PC-9 (cell line): ENCODE results near the gene HNRNPU. TPM values are rescaled to one million over a fixed set of nuclear protein-coding genes. Genes with fewer than 3 reads are reported as not detected.
"Not testable (repeated sequence)": the region's sequence is repeated elsewhere in the genome, so short reads cannot be mapped to it uniquely, and the experiment has no call there.

ENCODE experiments used
- BruUV-seq: library from RNA; stranded (reverse); fragments of 400-500 nt; replicated peaks from 2 replicates; lab custom pipeline; 2021; lab: Mats Ljungman, UMichigan
- CTCF ChIA-PET: fragments of 300-600 bp; sonication (Branson Sonifier 250); formaldehyde crosslinking; loops from one replicate; lab custom pipeline; 2022; ENCODE audit warnings: antibody characterized with exemption; lab: Charles Lee
- POLR2A ChIA-PET: fragments of 300-600 bp; sonication (Branson Sonifier 250); formaldehyde crosslinking; loops from one replicate; lab custom pipeline; 2022; ENCODE audit warnings: antibody characterized with exemption; ENCODE audit not compliant: unreplicated experiment; lab: Charles Lee
- DNase-seq, 2 experiments: peaks; one replicate each; pipeline versions ENCODE4 v3.0.0 to v3.0.0-alpha.2; 2015 to 2022; ENCODE audit warnings: mixed read lengths in 1 of 2
- H2AFZ ChIP-seq: fragments of 200-600 bp; sonication (generic); 2 replicates; pipeline ENCODE4 v1.8.1; 2017; ENCODE audit warnings: antibody characterized with exemption
- H3F3A ChIP-seq: fragments of 200-600 bp; sonication (generic); 2 replicates; pipeline ENCODE4 v1.8.1; 2017; ENCODE audit warnings: antibody characterized with exemption, mild to moderate bottlenecking, low read depth; ENCODE audit not compliant: insufficient read depth
- H3K27ac ChIP-seq: fragments of 200-600 bp; sonication (generic); 2 replicates; pipeline ENCODE4 v1.6.1; 2016; ENCODE audit warnings: mixed run types
- H3K27me3 ChIP-seq: fragments of 200-600 bp; sonication (generic); 2 replicates; pipeline ENCODE4 v1.6.1; 2016; ENCODE audit warnings: low read depth, mixed run types; ENCODE audit not compliant: insufficient read depth
- H3K36me3 ChIP-seq: fragments of 200-600 bp; sonication (generic); 2 replicates; pipeline ENCODE4 v1.6.1; 2016; ENCODE audit warnings: low read depth, mixed run types
- H3K4me1 ChIP-seq: fragments of 200-600 bp; sonication (generic); replicated peaks from 2 replicates; pipeline ENCODE4 v1.6.1; 2016; ENCODE audit warnings: mixed run types; ENCODE audit not compliant: insufficient read depth
- H3K4me2 ChIP-seq: fragments of 200-600 bp; sonication (generic); 2 replicates; pipeline ENCODE4 v1.6.1; 2017; ENCODE audit warnings: mixed run types
- H3K4me3 ChIP-seq: fragments of 200-600 bp; sonication (generic); 2 replicates; pipeline ENCODE4 v1.6.1; 2016; ENCODE audit warnings: mixed run types
- H3K79me2 ChIP-seq: fragments of 200-600 bp; sonication (generic); 2 replicates; pipeline ENCODE4 v1.6.1; 2017; ENCODE audit warnings: low read depth, mixed run types
- H3K9me2 ChIP-seq: fragments of 200-600 bp; sonication (generic); 2 replicates; pipeline ENCODE4 v1.8.1; 2017; ENCODE audit warnings: mild to moderate bottlenecking; ENCODE audit not compliant: insufficient read depth
- H3K9me3 ChIP-seq: fragments of 200-600 bp; sonication (generic); 2 replicates; pipeline ENCODE4 v1.8.1; 2016; ENCODE audit warnings: low read depth; ENCODE audit not compliant: insufficient read depth
- H4K20me1 ChIP-seq: fragments of 200-600 bp; sonication (generic); 2 replicates; pipeline ENCODE4 v1.8.1; 2017; ENCODE audit not compliant: insufficient read depth
- CTCF ChIP-seq: fragments of 200-600 bp; sonication (generic); conservative IDR thresholded peaks from 2 replicates; pipeline ENCODE4 v1.6.1; 2017; ENCODE audit warnings: mixed run types, antibody characterized with exemption, mild to moderate bottlenecking, moderate library complexity
- EZH2 ChIP-seq: fragments of 200-600 bp; sonication (generic); IDR thresholded peaks from 2 replicates; pipeline ENCODE4 v1.8.0; 2017; ENCODE audit warnings: antibody characterized with exemption, low read depth
- intact Hi-C: fragments of 100-400 bp; cut with micrococcal nuclease; formaldehyde crosslinking; loops from one replicate; pipeline ENCODE4 v1.10.0; 2022; ENCODE audit not compliant: unreplicated experiment
- total RNA-seq: library from RNA; stranded (reverse); gene quantifications from 2 replicates; pipeline ENCODE4 v1.2.3, GENCODE V29; 2021

HNRNPU gene
- total RNA-seq, 1 experiment from 2014 or later: 376 TPM

- Histone ChIP-seq H4K20me1 (no peaks in the 10 kb centered on the region), H3K9me3 (no peaks in the 10 kb centered on the region), H3K4me3 (peak overlapping the region; percentile 79), H3K4me1 (peaks cover 22% of the 10 kb centered on the region), H3K4me2 (peak overlapping the region; percentile 87), H3K27me3 (no peaks in the 10 kb centered on the region), H3K36me3 (0 out of 2 replicates have a peak, but pooled peaks cover 5% of the 10 kb centered on the region), H3K9me2 (no peaks in the 10 kb centered on the region), H3F3A (peaks cover 48% of the 10 kb centered on the region), H2AFZ (peak overlapping the region; percentile 70), H3K27ac (peak overlapping the region; percentile 98), H3K79me2 (peaks cover 33% of the 10 kb centered on the region)
- peak; percentile 44 to 78 for DNase-seq
- BruUV-seq: no TSS peak
- ChIA-PET POLR2A (interaction anchor here (0.6 to 0.7 kb wide), 2 partner anchors 30 to 253 kb away, joined by 5 to 6 read pairs; no protein-coding TSS in a partner anchor), CTCF (interaction anchor here (0.5 to 0.7 kb wide), 2 partner anchors 14 to 141 kb away, joined by 3 to 5 read pairs; no protein-coding TSS in a partner anchor)
- intact Hi-C loops: loop anchor here (2.0 to 10.0 kb wide), 5 partner anchors 33 to 529 kb away; partner anchors contain the start of gene DESI2
- 0 out of 2 replicates have a peak, but pooled peaks have one; percentile 38 for TF ChIP-seq CTCF
- TF ChIP-seq EZH2: no peak
Observed at GRCh38 chr1:244833734-244834542, 30.4 kb downstream of the HNRNPU start.

- H3K9me2 ChIP-seq, H3K27me3 ChIP-seq, DNase-seq, H3K36me3 ChIP-seq, BruUV-seq, H4K20me1 ChIP-seq, H3K9me3 ChIP-seq, CTCF ChIA-PET: not testable (repeated sequence)
- Histone ChIP-seq H3K4me3 (peak overlapping the region; percentile 79; the same call in 1 of the 2 replicates), H3K4me2 (peak overlapping the region; percentile 87), H3K27ac (peak overlapping the region; percentile 98), H3K4me1 (peaks cover 19% of the 10 kb centered on the region), H3K79me2 (peaks cover 26% of the 10 kb centered on the region), H2AFZ (peak overlapping the region; percentile 70), H3F3A (peaks cover 41% of the 10 kb centered on the region)
- intact Hi-C loops: loop anchor here (10.0 kb wide), 2 partner anchors 178 to 528 kb away; partner anchors contain the start of gene DESI2
- POLR2A ChIA-PET: interaction anchor here (0.6 kb wide), 1 partner anchor 30 kb away, joined by 5 read pairs; no protein-coding TSS in a partner anchor
Observed at GRCh38 chr1:244833260-244833659, 31.1 kb downstream of the HNRNPU start.

- no peak for DNase-seq
- Histone ChIP-seq H3K9me2 (no peaks in the 10 kb centered on the region), H3K79me2 (no peaks in the 10 kb centered on the region; the same call in 1 of the 2 replicates), H3K4me3 (no peak overlapping the region), H3K4me1 (no peaks in the 10 kb centered on the region; the same call in 1 of the 2 replicates), H3K27ac (no peak overlapping the region), H3K4me2 (no peak overlapping the region), H3K36me3 (no peaks in the 10 kb centered on the region), H3F3A (peaks cover 27% of the 10 kb centered on the region), H3K27me3 (no peaks in the 10 kb centered on the region), H2AFZ (no peak overlapping the region), H4K20me1 (no peaks in the 10 kb centered on the region), H3K9me3 (no peaks in the 10 kb centered on the region)
- no TSS peak for BruUV-seq
- POLR2A ChIA-PET: no interaction called here
- intact Hi-C loops: loop anchor here (10.0 kb wide), 2 partner anchors 176 to 526 kb away; partner anchors contain the start of gene DESI2
- CTCF ChIA-PET: no interaction called here
- TF ChIP-seq CTCF (no peak), EZH2 (no peak)
Observed at GRCh38 chr1:244830639-244831038, 33.7 kb downstream of the HNRNPU start.
